ENCODE measurements around the gene ENKD1.

Gene ENKD1

DNA sequence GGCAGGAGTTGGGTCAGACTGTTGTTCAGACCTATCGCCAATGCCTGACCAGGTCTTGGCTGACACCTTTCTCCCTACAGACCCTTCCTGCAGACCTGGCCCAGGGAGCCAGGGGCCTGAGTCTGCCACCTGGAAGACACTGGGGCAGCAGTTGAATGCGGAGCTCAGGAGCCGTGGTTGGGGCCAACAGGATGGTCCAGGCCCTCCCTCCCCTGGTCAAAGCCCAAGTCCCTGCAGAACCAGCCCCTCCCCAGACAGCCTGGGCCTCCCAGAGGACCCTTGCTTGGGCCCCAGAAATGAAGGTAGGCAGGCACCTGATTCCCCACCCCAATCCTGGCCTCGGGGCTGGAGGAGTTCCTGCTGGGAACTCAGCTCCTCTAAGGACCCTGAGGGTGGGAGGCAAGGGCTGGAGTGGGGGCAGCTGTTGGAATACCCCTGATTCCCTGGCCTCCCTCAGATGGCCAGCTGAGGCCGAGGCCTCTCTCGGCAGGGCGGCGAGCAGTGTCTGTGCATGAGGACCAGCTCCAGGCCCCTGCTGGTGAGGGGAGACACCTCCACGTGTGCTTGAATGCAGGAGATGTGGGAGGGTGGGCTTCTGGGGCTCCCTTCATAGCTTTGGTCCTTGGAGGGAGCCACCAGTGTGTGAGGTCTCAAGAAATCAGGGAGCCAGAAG lies 10.1 kb downstream of the ENKD1 start:
- Histone ChIP-seq H3K9ac (ENCODE audit: low read length) (no peak overlapping the region), H2BK5ac (ENCODE audit: low read depth, low read length, poor library complexity, severe bottlenecking) (no peak overlapping the region), H3K14ac (ENCODE audit: low read length in 2 of 2) (no peak overlapping the region), H4K91ac (ENCODE audit: low read length) (no peak overlapping the region), H2BK120ac (ENCODE audit: low read depth, low read length) (no peak overlapping the region), H3K9me3 (ENCODE audit: control insufficient read depth, low read length) (no peaks in the 10 kb centered on the region), H2BK15ac (ENCODE audit: low read depth, poor library complexity, severe bottlenecking) (no peak overlapping the region), H3K4me1 (ENCODE audit: control insufficient read depth, insufficient read depth, low read depth, low read length) (peaks cover 29% of the 10 kb centered on the region), H3K79me1 (replicated peaks; ENCODE audit: low read length, poor library complexity, severe bottlenecking) (peaks cover 8% of the 10 kb centered on the region), H3K27ac (ENCODE audit: low read length, poor library complexity, severe bottlenecking) (no peak overlapping the region), H3K4me2 (ENCODE audit: low read length, poor library complexity, severe bottlenecking) (no peak overlapping the region), H3K27me3 (ENCODE audit: control insufficient read depth in 1 of 2, insufficient read depth in 1 of 2, low read length in 2 of 2) (peaks cover 22 to 28% of the 10 kb centered on the region in 2 experiments), H3K4ac (ENCODE audit: low read depth in 1 of 2, low read length in 2 of 2) (no peak overlapping the region), H3K23ac (ENCODE audit: low read length in 2 of 2) (no peak overlapping the region), H4K8ac (ENCODE audit: low read length) (no peak overlapping the region), H3K36me3 (ENCODE audit: control insufficient read depth in 1 of 2, insufficient read depth in 2 of 2, low read depth in 1 of 2, low read length in 2 of 2) (peaks cover 0 to 21% of the 10 kb centered on the region in 2 experiments), H2AFZ (ENCODE audit: low read depth, low read length) (no peak overlapping the region), H2BK12ac (ENCODE audit: low read length in 2 of 2) (no peak overlapping the region), H3K18ac (ENCODE audit: low read depth in 1 of 2, low read length in 2 of 2) (no peak overlapping the region), H2AK5ac (ENCODE audit: low read length, severe bottlenecking) (no peak overlapping the region), H3K4me3 (ENCODE audit: insufficient read depth in 1 of 2, low read depth in 1 of 2, low read length in 2 of 2) (no peak overlapping the region)
- DNase-seq: no peak
- 96% methylated on average over 8 of the region's 9 CpGs for WGBS

DNA sequence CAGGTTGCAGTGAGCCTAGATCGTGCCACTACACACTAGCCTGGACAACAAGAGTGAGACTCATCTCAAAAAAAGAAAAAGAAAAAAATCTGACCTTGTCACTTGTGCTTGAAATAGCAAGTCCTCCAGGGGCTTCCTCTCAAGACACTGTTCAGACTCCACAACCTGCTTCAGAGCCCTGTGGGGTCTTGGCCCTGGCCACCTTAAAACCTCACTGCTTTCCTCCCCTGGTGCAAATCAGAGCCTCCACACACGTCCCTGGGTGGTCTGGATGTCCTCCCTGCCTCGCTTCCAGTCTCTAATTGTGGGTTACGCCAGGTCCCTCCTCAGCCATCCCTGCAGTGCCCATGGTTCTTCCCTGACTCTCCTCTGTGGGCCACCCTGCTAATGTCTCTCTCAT lies 11.2 kb downstream of the ENKD1 start:
- H2BK15ac ChIP-seq (ENCODE audit: low read depth, poor library complexity, severe bottlenecking): no peak overlapping the region
- no peak overlapping the region for H2BK12ac ChIP-seq (ENCODE audit: low read length in 2 of 2)
- H4K91ac ChIP-seq (ENCODE audit: low read length): no peak overlapping the region
- no peak overlapping the region for H2AFZ ChIP-seq (ENCODE audit: low read depth, low read length)
- no peak overlapping the region for H3K27ac ChIP-seq (ENCODE audit: low read length, poor library complexity, severe bottlenecking)
- H3K27me3 ChIP-seq (ENCODE audit: control insufficient read depth in 1 of 2, insufficient read depth in 1 of 2, low read length in 2 of 2): peaks cover 33 to 38% of the 10 kb centered on the region in 2 experiments
- peaks cover 22% of the 10 kb centered on the region for H3K4me1 ChIP-seq (ENCODE audit: control insufficient read depth, insufficient read depth, low read depth, low read length)
- H3K36me3 ChIP-seq (ENCODE audit: control insufficient read depth in 1 of 2, insufficient read depth in 2 of 2, low read depth in 1 of 2, low read length in 2 of 2): peaks cover 0 to 21% of the 10 kb centered on the region in 2 experiments
- H3K23ac ChIP-seq (ENCODE audit: low read length in 2 of 2): no peak overlapping the region
- peaks cover 8% of the 10 kb centered on the region for H3K79me1 ChIP-seq (replicated peaks; ENCODE audit: low read length, poor library complexity, severe bottlenecking)
- no peaks in the 10 kb centered on the region for H3K9me3 ChIP-seq (ENCODE audit: control insufficient read depth, low read length)
- H3K4ac ChIP-seq (ENCODE audit: low read depth in 1 of 2, low read length in 2 of 2): no peak overlapping the region
- no peak overlapping the region for H3K18ac ChIP-seq (ENCODE audit: low read depth in 1 of 2, low read length in 2 of 2)
- no peak overlapping the region for H3K4me2 ChIP-seq (ENCODE audit: low read length, poor library complexity, severe bottlenecking)
- H2AK5ac ChIP-seq (ENCODE audit: low read length, severe bottlenecking): no peak overlapping the region
- no peak overlapping the region for H3K14ac ChIP-seq (ENCODE audit: low read length in 2 of 2)
- WGBS: 83% methylated on average over 4 of the region's 4 CpGs
- no peak overlapping the region for H3K9ac ChIP-seq (ENCODE audit: low read length)
- no peak overlapping the region for H3K4me3 ChIP-seq (ENCODE audit: insufficient read depth in 1 of 2, low read depth in 1 of 2, low read length in 2 of 2)
- H2BK120ac ChIP-seq (ENCODE audit: low read depth, low read length): no peak overlapping the region
- H4K8ac ChIP-seq (ENCODE audit: low read length): no peak overlapping the region
- DNase-seq: no peak
- H2BK5ac ChIP-seq (ENCODE audit: low read depth, low read length, poor library complexity, severe bottlenecking): no peak overlapping the region

DNA sequence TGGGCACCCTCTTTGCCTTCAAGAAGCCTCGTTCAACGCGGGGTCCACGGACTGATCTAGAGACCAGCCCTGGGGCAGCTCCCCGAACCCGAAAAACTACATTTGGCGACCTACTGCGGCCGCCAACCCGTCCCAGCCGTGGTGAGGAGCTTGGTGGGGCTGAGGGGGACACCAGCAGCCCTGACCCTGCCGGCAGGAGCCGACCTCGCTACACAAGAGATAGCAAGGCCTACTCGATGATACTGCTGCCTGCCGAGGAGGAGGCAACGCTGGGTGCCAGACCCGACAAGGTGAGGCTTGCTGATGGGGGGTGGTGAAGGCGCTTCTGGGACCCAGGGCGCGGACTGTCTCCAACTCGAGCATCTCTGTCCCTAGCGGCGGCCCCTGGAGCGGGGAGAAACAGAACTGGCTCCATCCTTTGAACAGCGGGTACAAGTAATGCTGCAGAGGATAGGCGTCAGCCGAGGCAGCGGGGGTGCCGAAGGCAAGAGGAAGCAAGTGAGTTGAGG lies 12.1 kb downstream of the ENKD1 start:
- WGBS: 91% methylated on average over 30 of the region's 30 CpGs
- Histone ChIP-seq H2AK5ac (ENCODE audit: low read length, severe bottlenecking) (no peak overlapping the region), H3K23ac (ENCODE audit: low read length in 2 of 2) (no peak overlapping the region), H2AFZ (ENCODE audit: low read depth, low read length) (no peak overlapping the region), H4K8ac (ENCODE audit: low read length) (no peak overlapping the region), H3K14ac (ENCODE audit: low read length in 2 of 2) (no peak overlapping the region), H3K27ac (ENCODE audit: low read length, poor library complexity, severe bottlenecking) (no peak overlapping the region), H3K79me1 (replicated peaks; ENCODE audit: low read length, poor library complexity, severe bottlenecking) (peaks cover 7% of the 10 kb centered on the region), H3K4me3 (ENCODE audit: insufficient read depth in 1 of 2, low read depth in 1 of 2, low read length in 2 of 2) (no peak overlapping the region), H3K4ac (ENCODE audit: low read depth in 1 of 2, low read length in 2 of 2) (no peak overlapping the region), H3K9me3 (ENCODE audit: control insufficient read depth, low read length) (no peaks in the 10 kb centered on the region), H3K9ac (ENCODE audit: low read length) (no peak overlapping the region), H2BK120ac (ENCODE audit: low read depth, low read length) (no peak overlapping the region), H2BK5ac (ENCODE audit: low read depth, low read length, poor library complexity, severe bottlenecking) (no peak overlapping the region), H2BK12ac (ENCODE audit: low read length in 2 of 2) (no peak overlapping the region), H3K4me1 (ENCODE audit: control insufficient read depth, insufficient read depth, low read depth, low read length) (peaks cover 19% of the 10 kb centered on the region), H3K18ac (ENCODE audit: low read depth in 1 of 2, low read length in 2 of 2) (no peak overlapping the region), H2BK15ac (ENCODE audit: low read depth, poor library complexity, severe bottlenecking) (no peak overlapping the region), H3K27me3 (ENCODE audit: control insufficient read depth in 1 of 2, insufficient read depth in 1 of 2, low read length in 2 of 2) (peaks cover 42 to 43% of the 10 kb centered on the region in 2 experiments), H3K4me2 (ENCODE audit: low read length, poor library complexity, severe bottlenecking) (no peak overlapping the region), H4K91ac (ENCODE audit: low read length) (peak overlapping the region; percentile 31), H3K36me3 (ENCODE audit: control insufficient read depth in 1 of 2, insufficient read depth in 2 of 2, low read depth in 1 of 2, low read length in 2 of 2) (peaks cover 0 to 21% of the 10 kb centered on the region in 2 experiments)
- DNase-seq: no peak

DNA sequence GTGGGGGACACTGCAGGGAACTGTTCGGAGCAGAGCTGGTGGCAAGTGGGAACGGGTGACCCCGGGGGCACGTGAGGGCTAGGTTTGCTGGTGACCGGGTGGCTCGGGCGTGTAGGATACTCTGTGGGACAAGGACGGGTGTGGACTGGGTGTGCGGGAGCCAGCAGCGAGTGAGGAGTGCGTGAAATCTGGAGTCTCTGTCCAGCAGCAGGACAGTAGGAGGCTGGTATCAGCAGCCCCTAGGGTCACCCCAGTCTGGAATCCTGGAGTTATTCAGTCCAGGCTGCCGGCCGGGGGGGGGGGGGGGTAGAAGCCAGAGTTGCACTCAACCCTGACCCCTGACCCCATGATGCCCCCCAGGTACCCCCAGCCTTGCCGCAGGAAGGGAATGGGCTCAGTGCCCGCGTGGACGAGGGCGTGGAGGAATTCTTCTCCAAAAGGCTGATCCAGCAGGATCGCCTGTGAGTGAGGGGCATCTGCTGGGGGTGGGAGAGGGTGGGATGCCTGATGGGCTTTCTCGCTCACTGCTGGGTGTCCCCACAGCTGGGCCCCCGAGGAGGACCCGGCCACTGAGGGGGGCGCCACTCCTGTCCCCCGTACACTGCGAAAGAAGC lies 12.7 kb downstream of the ENKD1 start:
- Histone ChIP-seq H3K4ac (ENCODE audit: low read depth in 1 of 2, low read length in 2 of 2) (no peak overlapping the region), H3K18ac (ENCODE audit: low read depth in 1 of 2, low read length in 2 of 2) (no peak overlapping the region), H3K27me3 (ENCODE audit: control insufficient read depth in 1 of 2, insufficient read depth in 1 of 2, low read length in 2 of 2) (peaks cover 43 to 48% of the 10 kb centered on the region in 2 experiments), H3K27ac (ENCODE audit: low read length, poor library complexity, severe bottlenecking) (no peak overlapping the region), H3K23ac (ENCODE audit: low read length in 2 of 2) (no peak overlapping the region), H3K4me1 (ENCODE audit: control insufficient read depth, insufficient read depth, low read depth, low read length) (peaks cover 14% of the 10 kb centered on the region), H3K9ac (ENCODE audit: low read length) (no peak overlapping the region), H2BK5ac (ENCODE audit: low read depth, low read length, poor library complexity, severe bottlenecking) (no peak overlapping the region), H2BK15ac (ENCODE audit: low read depth, poor library complexity, severe bottlenecking) (no peak overlapping the region), H4K8ac (ENCODE audit: low read length) (no peak overlapping the region), H4K91ac (ENCODE audit: low read length) (no peak overlapping the region), H3K4me3 (ENCODE audit: insufficient read depth in 1 of 2, low read depth in 1 of 2, low read length in 2 of 2) (peak overlapping the region in 1 of 2 experiments; percentile 77), H2BK120ac (ENCODE audit: low read depth, low read length) (no peak overlapping the region), H2AFZ (ENCODE audit: low read depth, low read length) (no peak overlapping the region), H3K36me3 (ENCODE audit: control insufficient read depth in 1 of 2, insufficient read depth in 2 of 2, low read depth in 1 of 2, low read length in 2 of 2) (peaks cover 0 to 20% of the 10 kb centered on the region in 2 experiments), H3K14ac (ENCODE audit: low read length in 2 of 2) (no peak overlapping the region), H2AK5ac (ENCODE audit: low read length, severe bottlenecking) (no peak overlapping the region), H3K9me3 (ENCODE audit: control insufficient read depth, low read length) (no peaks in the 10 kb centered on the region), H2BK12ac (ENCODE audit: low read length in 2 of 2) (no peak overlapping the region), H3K79me1 (replicated peaks; ENCODE audit: low read length, poor library complexity, severe bottlenecking) (peaks cover 2% of the 10 kb centered on the region), H3K4me2 (ENCODE audit: low read length, poor library complexity, severe bottlenecking) (peak overlapping the region; percentile 85)
- WGBS: 59% methylated on average over 19 of the region's 25 CpGs
- DNase-seq: peak; percentile 22

All from mesenchymal stem cell (in vitro differentiated cells and primary cell).